Measurements from ENCODE around the gene C14orf93. TPM values are rescaled to one million over a fixed set of nuclear protein-coding genes. Genes with fewer than 3 reads are reported as not detected.

C14orf93 gene
- total RNA-seq, 1 experiment from 2014 or later = 7.2 TPM

DNA sequence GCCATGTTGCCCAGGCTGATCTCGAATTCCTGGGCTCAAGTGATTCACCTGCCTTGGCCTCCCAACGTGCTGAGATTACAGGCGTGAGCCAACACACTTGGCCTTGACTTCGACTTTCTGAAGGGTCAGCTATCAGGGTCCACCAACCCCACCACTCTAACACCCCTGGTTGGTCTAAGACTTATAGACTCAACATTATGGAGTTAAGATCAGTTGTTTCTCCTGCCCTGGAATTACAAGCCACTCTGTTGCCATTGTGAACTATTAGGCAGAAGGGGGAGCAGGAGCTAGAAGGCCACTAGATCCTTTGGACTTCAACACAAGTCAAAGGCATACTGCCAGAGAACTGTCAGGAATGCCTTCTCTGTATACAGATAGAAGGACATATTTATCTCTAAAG is 30.2 kb upstream of the C14orf93 start:
- BruUV-seq (replicated peaks) = no TSS peak
- Mint-ChIP-seq H3K9me3 (ENCODE audit: unreplicated experiment) (no peaks in the 10 kb centered on the region), H3K36me3 (ENCODE audit: insufficient read depth, unreplicated experiment) (no peaks in the 10 kb centered on the region), H3K4me3 (ENCODE audit: unreplicated experiment) (no peak overlapping the region), H3K27ac (ENCODE audit: unreplicated experiment) (no peak overlapping the region), H3K4me1 (ENCODE audit: low read depth, unreplicated experiment) (no peaks in the 10 kb centered on the region), H3K27me3 (ENCODE audit: insufficient read depth, unreplicated experiment) (no peaks in the 10 kb centered on the region)
- CTCF ChIA-PET = interaction anchor here (0.8 to 1.7 kb wide), 5 partner anchors 18 to 54 kb away, joined by 3 to 8 read pairs (median 3); no protein-coding TSS in a partner anchor
- H3K9me3 ChIP-seq = no peaks in the 10 kb centered on the region
- intact Hi-C loops (cut with micrococcal nuclease; ENCODE audit: unreplicated experiment) = no loop called here
- POLR2A ChIA-PET = no interaction called here
- no peak overlapping the region for H3K4me3 ChIP-seq (ENCODE audit: low read depth, low read length)
- H3K27me3 ChIP-seq (replicated peaks; ENCODE audit: control insufficient read depth, insufficient read depth, low read length) = no peaks in the 10 kb centered on the region
- DNase-seq = no peak
- H3K36me3 ChIP-seq (ENCODE audit: control insufficient read depth, insufficient read depth, low read length) = no peaks in the 10 kb centered on the region
- no peak for TF ChIP-seq CTCF (IDR thresholded peaks at IDR 0.05; ENCODE audit: insufficient read depth in 1 of 2, low read depth in 1 of 2, low read length in 1 of 2, severe bottlenecking in 1 of 2, unreplicated experiment in 1 of 2)
- H3K4me1 ChIP-seq = peaks cover 6% of the 10 kb centered on the region

GRCh38 chr14:23035303-23036144 is 25.6 kb upstream of the C14orf93 start:
- TSS peak; percentile 47 for BruUV-seq (replicated peaks)
- H3K9me3 Mint-ChIP-seq (ENCODE audit: unreplicated experiment) = no peaks in the 10 kb centered on the region
- DNase-seq = no peak
- H3K27me3 Mint-ChIP-seq (ENCODE audit: insufficient read depth, unreplicated experiment) = no peaks in the 10 kb centered on the region
- H3K27ac Mint-ChIP-seq (ENCODE audit: unreplicated experiment) = peak overlapping the region; percentile 99
- Histone ChIP-seq H3K4me1 (peaks cover 6% of the 10 kb centered on the region), H3K27me3 (replicated peaks; ENCODE audit: control insufficient read depth, insufficient read depth, low read length) (no peaks in the 10 kb centered on the region), H3K36me3 (ENCODE audit: control insufficient read depth, insufficient read depth, low read length) (peaks cover 2% of the 10 kb centered on the region; the same call in 1 of the 2 replicates), H3K9me3 (no peaks in the 10 kb centered on the region), H3K4me3 (ENCODE audit: low read depth, low read length) (peak overlapping the region; percentile 72)
- intact Hi-C loops (cut with micrococcal nuclease; ENCODE audit: unreplicated experiment) = loop anchor here (2.0 kb wide), 1 partner anchor 29 kb away; no protein-coding TSS in a partner anchor
- peak overlapping the region; percentile 98 for H3K4me3 Mint-ChIP-seq (ENCODE audit: unreplicated experiment)
- H3K4me1 Mint-ChIP-seq (ENCODE audit: low read depth, unreplicated experiment) = peaks cover 7% of the 10 kb centered on the region
- no peak for TF ChIP-seq CTCF (IDR thresholded peaks at IDR 0.05; ENCODE audit: insufficient read depth in 1 of 2, low read depth in 1 of 2, low read length in 1 of 2, severe bottlenecking in 1 of 2, unreplicated experiment in 1 of 2)
- H3K36me3 Mint-ChIP-seq (ENCODE audit: insufficient read depth, unreplicated experiment) = peaks cover 41% of the 10 kb centered on the region
- ChIA-PET CTCF (interaction anchor here (1.1 kb wide), 1 partner anchor 49 kb away, joined by 4 read pairs; no protein-coding TSS in a partner anchor), POLR2A (interaction anchor here (1.0 kb wide), 2 partner anchors 10 to 36 kb away, joined by 3 to 4 read pairs; no protein-coding TSS in a partner anchor)

DNA sequence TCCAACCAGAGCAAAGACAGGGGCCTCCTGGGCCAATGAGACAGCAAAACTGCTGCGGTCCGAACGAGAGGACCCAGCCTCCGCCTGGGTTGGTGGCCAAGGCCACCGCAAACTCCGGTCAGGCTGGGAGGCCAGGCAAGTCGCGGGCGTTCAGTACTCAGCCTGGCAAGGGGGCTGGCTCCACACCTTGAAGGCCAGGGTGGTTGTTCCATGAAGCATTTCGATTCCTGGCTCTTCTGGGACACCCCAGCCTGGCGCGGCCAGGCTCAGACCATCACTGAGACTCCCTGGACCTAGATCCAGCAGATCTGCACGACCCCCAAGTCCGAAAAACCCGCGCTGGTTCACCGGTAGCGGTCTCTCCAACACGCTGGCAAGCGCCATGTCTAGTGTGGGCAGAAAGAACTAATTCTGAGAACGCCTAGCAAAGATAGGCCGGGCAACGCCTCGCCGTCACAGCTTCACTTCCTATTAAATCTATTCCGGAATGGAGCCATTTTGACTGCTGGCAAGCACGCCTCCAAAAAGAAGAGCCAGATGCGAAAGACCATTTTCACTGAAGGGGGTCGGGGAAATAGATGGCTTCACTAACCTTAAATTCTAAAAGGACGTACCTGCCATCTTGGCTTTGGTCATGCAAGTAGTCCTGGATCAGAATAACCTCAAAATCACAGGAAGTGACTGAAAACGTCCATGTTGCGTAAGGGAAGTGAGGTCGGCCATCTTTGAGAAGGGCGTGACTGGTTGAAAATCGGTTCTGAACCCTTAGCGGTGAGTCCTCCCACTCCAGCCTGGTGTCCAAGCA is 24.8 kb upstream of the C14orf93 start, which contains the start of gene PSMB5:
TSS of gene PSMB5 (minus strand) at position 403 of the 805 bp plus-strand sequence. CDS start at position 384, 19 bp downstream.
- peaks cover 46% of the 10 kb centered on the region for H3K36me3 Mint-ChIP-seq (ENCODE audit: insufficient read depth, unreplicated experiment)
- POLR2A ChIA-PET = interaction anchor here (0.6 to 1.0 kb wide), 5 partner anchors 11 to 395 kb away, joined by 3 to 4 read pairs (median 3); no protein-coding TSS in a partner anchor

More for the DNA sequence above, 24.8 kb upstream of the C14orf93 start, which contains the start of gene PSMB5:
- Mint-ChIP-seq H3K9me3 (ENCODE audit: unreplicated experiment) (no peaks in the 10 kb centered on the region), H3K27me3 (ENCODE audit: insufficient read depth, unreplicated experiment) (no peaks in the 10 kb centered on the region), H3K4me1 (ENCODE audit: low read depth, unreplicated experiment) (peaks cover 7% of the 10 kb centered on the region), H3K27ac (ENCODE audit: unreplicated experiment) (peak within 1 kb of the TSS; percentile 99), H3K4me3 (ENCODE audit: unreplicated experiment) (peak within 1 kb of the TSS; percentile 98)
- Histone ChIP-seq H3K27me3 (replicated peaks; ENCODE audit: control insufficient read depth, insufficient read depth, low read length) (no peaks in the 10 kb centered on the region), H3K36me3 (ENCODE audit: control insufficient read depth, insufficient read depth, low read length) (peaks cover 2% of the 10 kb centered on the region; the same call in 1 of the 2 replicates), H3K9me3 (no peaks in the 10 kb centered on the region), H3K4me3 (ENCODE audit: low read depth, low read length) (peak within 1 kb of the TSS; percentile 72), H3K4me1 (peaks cover 6% of the 10 kb centered on the region)
- no TSS peak for BruUV-seq (replicated peaks)
- intact Hi-C loops (cut with micrococcal nuclease; ENCODE audit: unreplicated experiment) = loop anchor here (2.0 kb wide), 1 partner anchor 28 kb away; no protein-coding TSS in a partner anchor
- peak; percentile 89 to 95 for DNase-seq
- no peak for TF ChIP-seq CTCF (IDR thresholded peaks at IDR 0.05; ENCODE audit: insufficient read depth in 1 of 2, low read depth in 1 of 2, low read length in 1 of 2, severe bottlenecking in 1 of 2, unreplicated experiment in 1 of 2)
- CTCF ChIA-PET = interaction anchor here (0.5 to 1.5 kb wide), 7 partner anchors 28 to 527 kb away, joined by 3 to 7 read pairs (median 4); no protein-coding TSS in a partner anchor
